ACC112 (cell line): ENCODE results near the gene IMMP1L.
A peak's percentile ranks its signal among the peaks of the same experiment; 100 is the strongest.

Source experiments
- H2AFZ ChIP-seq: fragments of 200-600 bp; sonication (generic); one replicate; pipeline ENCODE4 v1.6.0; 2017; ENCODE audit warnings: antibody characterized with exemption, low read length; ENCODE audit not compliant: unreplicated experiment
- H3K27ac ChIP-seq: fragments of 200-600 bp; sonication (generic); 2 replicates; pipeline ENCODE4 v1.5.1; 2014; ENCODE audit warnings: low read depth, mild to moderate bottlenecking, antibody characterized with exemption, low read length, moderate library complexity
- H3K27me3 ChIP-seq: fragments of 200-600 bp; sonication (generic); 2 replicates; pipeline ENCODE4 v1.6.1; 2014; ENCODE audit warnings: mild to moderate bottlenecking, antibody characterized with exemption, low read length, moderate library complexity, mixed read lengths; ENCODE audit not compliant: insufficient read depth
- H3K36me3 ChIP-seq: fragments of 200-600 bp; sonication (generic); 2 replicates; pipeline ENCODE4 v1.6.1; 2016; ENCODE audit warnings: mild to moderate bottlenecking, antibody characterized with exemption, low read length, moderate library complexity, mixed read lengths; ENCODE audit not compliant: insufficient read depth
- H3K4me1 ChIP-seq: fragments of 200-600 bp; sonication (generic); one replicate; pipeline ENCODE4 v1.6.1; 2016; ENCODE audit warnings: low read length, mixed read lengths; ENCODE audit not compliant: insufficient read depth, unreplicated experiment, control insufficient read depth
- H3K4me3 ChIP-seq: fragments of 200-600 bp; sonication (generic); 2 replicates; pipeline ENCODE4 v1.5.1; 2014; ENCODE audit warnings: mild to moderate bottlenecking, low read depth, low read length
- H3K79me2 ChIP-seq: fragments of 200-600 bp; sonication (generic); one replicate; pipeline ENCODE4 v1.6.0; 2016; ENCODE audit warnings: low read length; ENCODE audit not compliant: control insufficient read depth, unreplicated experiment, insufficient read depth

The IMMP1L gene

GRCh38 chr11:31509429-31510345 lies at the start of gene IMMP1L, which contains the start of gene ELP4:
Gene IMMP1L, minus strand, starts transcription at chr11:31509622. Its CDS starts 46,346 bp downstream, at chr11:31463276.
Gene ELP4, plus strand, starts transcription at chr11:31509767. Its CDS starts 18 bp downstream, at chr11:31509785.
- peak within 1 kb of the TSS; percentile 97 for H2AFZ ChIP-seq
- H3K27me3 ChIP-seq, result no peaks in the 10 kb centered on the region
- H3K79me2 ChIP-seq, result peaks cover 61% of the 10 kb centered on the region
- H3K36me3 ChIP-seq, result peaks cover 3% of the 10 kb centered on the region; the same call in 1 of the 2 replicates
- peak within 1 kb of the TSS; percentile 96 for H3K4me3 ChIP-seq
- H3K4me1 ChIP-seq, result peaks cover 21% of the 10 kb centered on the region
- peak within 1 kb of the TSS; percentile 27; the same call in 1 of the 2 replicates for H3K27ac ChIP-seq

GRCh38 chr11:31558001-31558400 lies 48.6 kb upstream of the IMMP1L start:
- H3K4me3 ChIP-seq, result no peak overlapping the region
- H3K79me2 ChIP-seq, result no peaks in the 10 kb centered on the region
- no peaks in the 10 kb centered on the region for H3K27me3 ChIP-seq
- H3K36me3 ChIP-seq, result no peaks in the 10 kb centered on the region
- no peaks in the 10 kb centered on the region for H3K4me1 ChIP-seq
- H3K27ac ChIP-seq, result no peak overlapping the region
- no peak overlapping the region for H2AFZ ChIP-seq

- H3K36me3 ChIP-seq, result no peaks in the 10 kb centered on the region
- H3K27ac ChIP-seq, result no peak overlapping the region
- H3K27me3 ChIP-seq, result no peaks in the 10 kb centered on the region
- no peak overlapping the region for H2AFZ ChIP-seq
- no peaks in the 10 kb centered on the region for H3K79me2 ChIP-seq
- H3K4me3 ChIP-seq, result no peak overlapping the region
- H3K4me1 ChIP-seq, result no peaks in the 10 kb centered on the region
Observed at GRCh38 chr11:31555938-31556337, 46.5 kb upstream of the IMMP1L start.

DNA sequence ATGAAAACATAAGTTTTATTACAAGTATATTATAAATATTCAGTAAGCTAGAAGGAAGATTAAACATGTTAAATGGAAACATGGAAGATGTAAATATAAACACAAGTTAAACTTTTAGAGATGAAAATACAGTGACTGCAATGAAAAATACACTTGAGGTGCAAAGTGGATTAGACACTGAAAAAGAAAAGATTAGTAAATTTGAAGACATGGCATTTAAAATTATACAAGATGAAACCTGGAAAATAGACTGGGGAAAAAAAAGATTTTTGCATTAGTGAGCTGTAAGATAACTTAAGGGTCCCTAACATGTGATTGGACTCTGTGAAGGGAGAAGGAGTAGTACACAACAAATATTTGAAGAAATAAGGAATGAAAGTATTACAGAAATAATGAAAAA lies 33.4 kb upstream of the IMMP1L start:
- Histone ChIP-seq H3K36me3 (peaks cover 29% of the 10 kb centered on the region), H2AFZ (no peak overlapping the region), H3K27me3 (no peaks in the 10 kb centered on the region), H3K27ac (no peak overlapping the region), H3K4me1 (no peaks in the 10 kb centered on the region), H3K4me3 (no peak overlapping the region), H3K79me2 (no peaks in the 10 kb centered on the region)

DNA sequence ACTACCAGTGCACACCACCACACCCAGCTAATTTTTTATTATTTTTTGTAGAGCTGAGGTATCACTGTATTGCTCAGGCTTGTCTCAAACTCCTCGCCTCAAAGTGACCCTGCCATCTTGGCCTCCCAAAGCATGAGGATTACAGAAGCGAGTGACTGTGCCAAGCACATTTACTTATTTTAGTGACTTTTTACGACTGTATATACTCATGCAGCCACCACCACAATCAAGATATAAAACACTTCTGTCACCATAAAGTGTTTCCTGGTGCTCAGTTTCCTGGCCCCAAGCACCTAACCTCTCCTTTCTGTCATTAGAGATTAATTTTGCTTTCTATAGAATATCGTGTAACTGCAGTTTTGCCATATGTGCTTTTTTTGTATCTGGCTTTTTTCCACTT lies 26.1 kb upstream of the IMMP1L start:
- no peaks in the 10 kb centered on the region for H3K27me3 ChIP-seq
- no peak overlapping the region for H2AFZ ChIP-seq
- peaks cover 6% of the 10 kb centered on the region; the same call in 1 of the 2 replicates for H3K36me3 ChIP-seq
- no peak overlapping the region for H3K4me3 ChIP-seq
- no peak overlapping the region for H3K27ac ChIP-seq
- no peaks in the 10 kb centered on the region for H3K79me2 ChIP-seq
- no peaks in the 10 kb centered on the region for H3K4me1 ChIP-seq

GRCh38 chr11:31531293-31531692 lies 21.9 kb upstream of the IMMP1L start:
- Histone ChIP-seq H3K4me3 (no peak overlapping the region), H3K79me2 (no peaks in the 10 kb centered on the region), H3K4me1 (no peaks in the 10 kb centered on the region), H3K27me3 (no peaks in the 10 kb centered on the region), H2AFZ (no peak overlapping the region), H3K36me3 (no peaks in the 10 kb centered on the region), H3K27ac (no peak overlapping the region)

DNA sequence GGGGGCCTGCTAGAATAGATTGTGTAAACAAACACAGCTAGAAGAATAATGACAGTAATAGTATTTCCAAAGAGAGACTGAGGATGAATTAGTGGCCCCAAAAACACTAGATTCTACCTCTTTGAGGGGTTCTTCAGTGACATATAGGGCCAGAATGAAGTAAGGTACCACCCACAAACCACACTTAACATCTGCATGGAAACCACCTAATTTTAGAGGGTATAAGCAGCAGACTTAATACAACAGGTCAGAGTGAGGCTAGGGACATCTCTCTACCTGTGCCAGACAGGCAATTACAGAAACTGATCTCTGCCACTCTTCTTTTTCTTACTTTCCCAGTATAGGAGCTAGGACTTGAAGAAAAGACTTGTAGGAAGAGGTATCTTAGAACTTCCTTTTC lies 20.3 kb upstream of the IMMP1L start:
- Histone ChIP-seq H3K4me3 (no peak overlapping the region), H3K4me1 (no peaks in the 10 kb centered on the region), H3K27me3 (no peaks in the 10 kb centered on the region), H3K27ac (no peak overlapping the region), H2AFZ (no peak overlapping the region), H3K36me3 (no peaks in the 10 kb centered on the region), H3K79me2 (no peaks in the 10 kb centered on the region)

DNA sequence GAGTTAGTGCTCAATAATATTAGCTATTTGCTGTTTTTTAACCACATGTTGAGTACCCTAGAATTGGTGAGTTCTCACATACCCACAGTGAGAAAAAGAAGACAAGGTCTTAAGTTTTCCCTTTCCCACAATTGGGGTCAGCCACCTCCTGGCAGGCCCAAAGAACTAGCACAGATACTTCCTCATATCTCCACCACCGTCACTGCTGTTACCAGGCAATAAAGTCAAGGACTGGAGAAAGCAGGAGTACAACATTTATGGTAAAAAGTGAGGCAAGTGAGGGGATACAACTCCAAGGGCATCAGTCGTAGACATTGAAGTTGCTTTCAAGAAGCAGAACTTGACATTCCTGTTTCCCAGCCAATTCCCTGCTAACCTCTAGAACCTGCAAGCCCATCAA lies 19.8 kb upstream of the IMMP1L start:
- no peaks in the 10 kb centered on the region for H3K4me1 ChIP-seq
- H3K27ac ChIP-seq, result no peak overlapping the region
- no peak overlapping the region for H3K4me3 ChIP-seq
- no peaks in the 10 kb centered on the region for H3K36me3 ChIP-seq
- no peaks in the 10 kb centered on the region for H3K79me2 ChIP-seq
- H2AFZ ChIP-seq, result no peak overlapping the region
- H3K27me3 ChIP-seq, result no peaks in the 10 kb centered on the region

DNA sequence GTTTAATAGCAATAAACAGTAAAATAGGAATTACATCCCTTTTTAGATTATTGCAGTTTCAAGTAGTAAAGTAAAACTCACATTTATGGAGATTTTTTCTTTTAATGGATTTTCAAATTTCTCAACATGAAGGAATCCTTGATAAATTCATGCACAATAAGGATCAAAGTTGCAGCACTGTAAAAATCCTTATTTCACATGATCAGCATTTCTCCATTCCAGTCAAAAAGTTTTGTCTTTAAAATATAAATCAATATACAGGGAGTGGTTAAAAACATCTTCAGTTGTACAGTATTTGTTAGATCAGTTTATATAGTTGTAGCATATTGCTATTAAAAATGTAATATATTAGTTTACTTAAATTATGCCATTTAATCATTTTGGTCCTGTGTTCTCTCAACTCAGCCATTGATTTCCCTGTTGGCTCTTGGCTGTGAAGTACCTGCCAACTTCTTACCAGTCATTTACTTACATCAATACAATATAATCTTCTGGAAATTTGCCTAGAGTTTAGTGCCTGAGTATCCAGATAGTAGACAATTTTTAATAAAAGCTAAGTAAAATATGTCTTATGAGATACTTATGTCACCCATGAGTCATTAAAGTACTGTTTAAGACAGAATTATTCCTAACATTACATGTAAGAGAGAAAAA lies 12.2 kb upstream of the IMMP1L start:
- Histone ChIP-seq H3K4me3 (no peak overlapping the region), H3K27ac (no peak overlapping the region), H3K36me3 (no peaks in the 10 kb centered on the region; the same call in 1 of the 2 replicates)

GRCh38 chr11:31512117-31512516 lies 2.7 kb upstream of the IMMP1L start:
- H3K27ac ChIP-seq, result no peak overlapping the region
- H3K4me3 ChIP-seq, result no peak overlapping the region
- H3K79me2 ChIP-seq, result peaks cover 49% of the 10 kb centered on the region

More for the DNA sequence above, 12.2 kb upstream of the IMMP1L start:
- Histone ChIP-seq H2AFZ (no peak overlapping the region), H3K79me2 (no peaks in the 10 kb centered on the region), H3K4me1 (no peaks in the 10 kb centered on the region), H3K27me3 (no peaks in the 10 kb centered on the region)

More at GRCh38 chr11:31512117-31512516, 2.7 kb upstream of the IMMP1L start:
- no peaks in the 10 kb centered on the region for H3K27me3 ChIP-seq
- no peak overlapping the region for H2AFZ ChIP-seq
- H3K4me1 ChIP-seq, result peaks cover 21% of the 10 kb centered on the region
- H3K36me3 ChIP-seq, result no peaks in the 10 kb centered on the region
